NCI-H226 (cell line): ENCODE measurements around the gene LSS.
"Not testable (repeated sequence)": the region's sequence is repeated elsewhere in the genome, so short reads cannot be mapped to it uniquely, and the experiment has no call there.

Experiments
- DNase-seq: peaks from one replicate; pipeline ENCODE4 v3.0.0-alpha.2; 2015

Gene LSS

DNA sequence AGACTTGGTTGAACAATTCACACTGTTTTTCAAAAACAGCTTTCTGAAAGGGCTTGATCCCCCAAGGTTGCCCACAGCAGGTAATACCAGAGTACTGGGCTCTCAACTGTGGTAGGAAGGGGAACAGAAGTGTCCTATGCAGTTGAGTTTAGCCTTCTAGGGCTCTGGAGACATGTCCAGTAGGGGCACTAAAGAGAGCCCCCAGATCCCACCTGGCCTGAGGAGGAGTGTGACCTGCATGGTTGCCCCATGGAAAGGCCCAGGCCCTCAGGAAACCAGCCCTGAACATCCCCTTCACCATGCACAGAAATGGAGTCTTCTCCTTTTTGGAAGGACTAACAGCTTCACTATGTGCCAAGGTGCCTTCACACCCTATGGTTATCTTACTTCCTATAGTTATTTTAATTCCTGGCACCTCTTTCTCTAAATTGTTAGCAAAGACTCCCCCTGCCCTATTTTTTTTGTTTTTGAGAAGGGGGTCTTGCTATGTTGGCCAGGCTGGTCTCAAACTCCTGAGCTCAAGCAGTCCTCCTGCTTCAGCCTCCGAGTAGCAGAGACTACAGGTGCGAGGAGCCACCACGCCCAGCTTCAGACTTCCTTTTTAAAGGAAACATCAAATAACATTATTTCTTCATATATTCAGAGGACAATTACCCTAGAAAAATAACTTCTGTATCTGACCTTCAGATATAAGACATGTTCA lies 16.8 kb upstream of the LSS start:
- no peak for DNase-seq

DNA sequence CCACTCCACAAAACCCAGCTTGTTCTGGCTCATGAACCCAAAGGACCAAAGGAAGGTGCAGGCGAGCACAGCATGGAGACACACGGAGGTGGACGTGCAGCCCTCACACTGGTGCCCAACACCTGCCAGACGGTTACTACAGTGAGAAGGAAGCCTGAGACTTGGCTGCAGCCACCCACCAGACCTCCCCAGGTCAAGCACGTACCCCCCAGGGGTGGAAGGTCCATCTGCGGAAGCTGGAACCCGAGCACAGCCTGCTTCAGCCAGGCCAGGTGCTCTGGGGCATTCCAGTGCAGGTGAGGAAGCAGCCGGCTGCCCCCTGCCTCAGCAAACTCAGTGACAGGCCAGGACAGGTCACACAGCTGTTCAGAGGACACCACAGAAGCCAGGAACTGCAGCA lies 16.0 kb upstream of the LSS start:
- no peak for DNase-seq

DNA sequence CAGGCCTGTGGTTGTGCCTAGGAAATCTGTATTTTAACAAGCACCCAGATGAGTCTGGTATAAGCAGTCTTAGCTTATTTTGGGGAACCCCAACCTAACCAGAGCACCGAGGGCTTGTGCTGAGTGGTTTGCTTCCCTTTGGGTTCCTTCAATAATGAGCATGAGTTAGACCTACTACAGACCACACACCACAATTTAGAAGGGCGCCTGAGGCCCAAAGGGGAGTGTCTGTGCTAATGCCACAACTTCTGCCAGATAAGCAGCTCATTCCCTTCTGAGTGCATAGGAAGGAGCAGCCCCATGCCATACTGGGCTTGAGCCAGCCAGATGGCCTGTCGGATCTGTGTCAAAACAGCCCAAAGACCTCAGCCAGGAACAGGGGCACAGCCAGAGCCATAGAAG lies 15.4 kb upstream of the LSS start:
- DNase-seq, result no peak

DNA sequence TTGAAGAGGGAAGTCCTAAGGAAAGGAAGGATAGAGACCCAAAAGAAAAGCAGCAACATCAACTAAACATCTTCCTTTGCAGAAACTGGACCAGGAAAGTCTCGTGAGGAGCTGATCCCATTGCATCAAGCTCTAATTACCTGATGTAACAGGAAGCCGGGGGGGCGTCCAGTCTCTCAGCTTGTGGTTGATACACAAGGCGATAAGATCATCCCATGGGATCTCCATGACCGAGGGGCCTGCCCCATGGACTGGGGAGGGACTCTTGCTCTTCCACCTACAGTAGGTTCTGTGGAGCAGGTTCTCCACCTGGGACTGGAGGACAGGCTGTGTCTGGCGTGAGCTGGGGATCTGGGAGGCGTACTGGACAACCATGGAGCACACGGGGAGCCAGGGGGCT lies 14.8 kb upstream of the LSS start:
- DNase-seq, result no peak

DNA sequence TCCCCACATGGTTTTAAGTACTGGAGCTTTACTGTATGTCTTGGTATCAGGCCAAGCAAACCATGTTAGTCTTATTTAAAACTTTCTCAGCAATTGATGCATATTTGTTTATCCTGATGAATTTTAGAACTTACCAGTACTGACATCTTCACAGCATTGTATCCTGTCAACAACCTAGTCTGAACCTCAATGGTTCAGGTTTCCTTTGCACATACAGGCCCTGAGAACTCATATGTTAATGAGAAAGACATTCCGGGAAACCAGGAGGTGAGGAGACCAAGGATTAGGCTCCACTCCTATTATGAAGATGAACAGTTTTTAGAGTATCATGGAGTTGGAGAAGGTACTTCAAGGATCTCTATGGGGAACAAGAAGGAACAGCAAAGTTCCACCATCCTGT lies 13.0 kb upstream of the LSS start:
- DNase-seq, result not testable (repeated sequence)

- DNase-seq, result no peak
Observed at GRCh38 chr21:46239817-46240325, 11.3 kb upstream of the LSS start.

GRCh38 chr21:46237474-46237873 lies 8.9 kb upstream of the LSS start:
- DNase-seq, result no peak

DNA sequence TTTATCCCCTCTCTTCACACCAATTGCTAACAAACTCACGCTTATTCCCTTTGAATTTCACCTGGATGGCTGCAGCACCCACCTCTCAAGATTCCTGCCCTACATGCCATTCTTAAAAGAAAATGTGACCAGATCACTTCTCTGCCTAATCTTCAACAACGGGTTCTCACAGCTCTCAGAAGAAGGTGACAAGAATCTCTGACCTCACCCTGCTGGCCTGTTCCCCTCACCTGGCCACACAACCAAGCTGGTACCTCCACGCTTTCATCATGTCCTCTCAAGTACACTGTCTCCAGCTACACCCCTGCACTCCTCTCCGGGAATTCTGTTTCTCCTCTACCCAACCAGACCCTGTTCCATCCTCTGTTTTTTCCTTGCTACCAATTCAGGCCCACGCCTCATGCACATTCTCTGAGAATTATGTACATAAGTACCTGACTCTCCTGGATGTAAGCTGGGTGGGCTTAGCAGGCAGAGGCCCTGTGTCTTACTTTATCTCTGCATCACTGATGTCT lies 5.9 kb upstream of the LSS start:
- no peak for DNase-seq

DNA sequence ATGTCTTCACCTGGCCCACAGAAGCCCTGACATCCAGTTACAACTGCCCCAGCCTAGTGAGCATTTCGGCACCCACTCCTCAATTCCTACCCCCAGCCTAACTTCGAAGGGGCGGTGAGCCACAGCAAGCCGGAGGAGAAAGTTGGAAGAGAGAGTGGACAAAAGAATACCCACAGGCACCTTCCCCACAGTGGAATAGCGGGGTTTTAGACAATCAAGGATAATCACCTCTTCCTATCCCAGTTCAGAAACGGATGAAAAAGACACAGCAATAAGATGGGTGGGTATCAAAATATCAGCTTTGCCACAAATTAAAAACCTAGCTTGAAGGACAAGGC lies 1.3 kb upstream of the LSS start:
- DNase-seq, result no peak

GRCh38 chr21:46229133-46229922 lies 754 bp upstream of the LSS start:
- no peak for DNase-seq

- no peak for DNase-seq
Observed at GRCh38 chr21:46227811-46228344, 696 bp downstream of the LSS start.

DNA sequence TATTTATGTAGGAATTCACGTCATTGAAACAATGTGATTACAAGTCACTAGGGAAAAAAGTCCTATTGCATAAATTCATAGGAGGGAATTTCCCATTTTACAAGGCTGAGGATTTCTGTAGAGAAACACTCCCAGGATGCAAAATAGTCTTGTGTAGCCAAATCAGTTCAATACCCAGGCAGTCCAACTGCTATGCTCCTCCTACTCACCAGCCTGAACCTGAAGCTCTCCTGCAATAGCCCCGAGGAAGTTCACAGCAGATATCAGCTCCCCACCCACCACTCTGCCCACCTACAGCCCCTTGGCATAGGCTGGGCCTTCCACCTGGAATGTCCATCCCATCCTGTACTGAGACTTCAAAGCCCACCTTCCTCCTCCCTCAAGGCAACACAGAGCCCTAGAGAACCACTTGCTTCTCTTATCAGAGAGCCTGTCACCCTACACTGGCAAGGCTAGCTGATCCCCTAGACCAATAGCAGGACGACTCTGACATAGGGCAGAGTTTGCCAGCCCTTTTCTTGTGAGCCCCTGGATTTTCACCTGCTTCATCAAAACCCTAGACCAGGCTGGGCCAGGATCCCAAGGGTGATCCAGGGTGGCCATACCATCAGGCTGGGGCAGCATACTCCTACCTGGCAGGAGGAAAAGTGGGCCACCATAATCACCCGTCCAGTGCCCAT lies 1.5 kb downstream of the LSS start:
- DNase-seq, result peak; percentile 54

- no peak for DNase-seq
Observed at GRCh38 chr21:46226146-46226545, 2.4 kb downstream of the LSS start.

- DNase-seq, result not testable (repeated sequence)
Observed at GRCh38 chr21:46223661-46224060, 4.9 kb downstream of the LSS start.

DNA sequence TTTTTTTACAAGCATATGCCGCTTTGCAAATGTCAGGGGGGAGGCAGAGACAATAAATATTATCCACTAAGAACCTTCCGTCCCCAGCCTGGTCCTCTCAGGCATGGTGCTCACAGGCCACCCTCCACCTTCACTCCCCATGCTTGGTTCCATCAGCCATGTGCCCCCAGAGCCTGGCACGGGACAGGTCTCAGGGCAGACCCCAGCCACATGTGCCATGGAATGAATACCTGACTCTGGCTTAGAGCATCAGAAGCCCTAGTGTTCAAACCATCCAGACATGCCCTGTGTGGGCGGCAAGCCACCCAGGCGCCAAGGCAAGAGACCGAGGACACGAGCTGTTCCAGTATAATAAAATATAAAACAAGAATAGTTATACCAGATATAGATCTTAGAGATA lies 5.4 kb downstream of the LSS start:
- no peak for DNase-seq

DNA sequence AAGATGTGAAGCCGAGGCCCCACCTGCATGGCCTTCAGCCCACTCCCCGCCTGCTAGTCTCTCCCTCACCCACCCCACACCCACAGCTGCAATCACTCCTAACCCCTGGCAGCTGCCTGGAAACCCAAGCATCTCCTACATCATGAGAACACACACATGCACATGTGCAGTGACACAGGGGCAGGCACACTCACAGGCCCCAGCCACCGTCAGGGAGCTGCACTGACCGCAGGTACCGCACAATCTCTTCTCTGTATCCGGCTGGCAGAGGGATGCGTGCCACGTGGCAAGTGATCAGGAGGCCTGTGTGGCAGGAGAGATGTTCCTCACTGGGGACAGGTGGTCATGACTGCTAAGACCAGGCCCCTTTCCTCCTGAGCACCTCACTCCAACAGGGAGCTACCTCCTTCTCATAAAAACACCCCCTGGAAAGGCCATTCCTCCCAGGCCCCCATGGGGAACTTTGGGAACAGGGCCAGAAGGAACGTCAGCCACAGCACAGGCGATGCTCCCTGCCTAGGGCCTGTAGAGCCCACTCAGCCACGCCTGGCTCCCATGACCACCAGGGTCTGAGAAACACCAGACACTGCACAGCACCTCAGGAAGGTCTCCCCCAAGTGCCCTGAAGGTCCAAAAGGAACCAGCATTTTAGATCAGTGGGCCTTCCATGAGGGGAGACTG lies 6.0 kb downstream of the LSS start:
- no peak for DNase-seq

DNA sequence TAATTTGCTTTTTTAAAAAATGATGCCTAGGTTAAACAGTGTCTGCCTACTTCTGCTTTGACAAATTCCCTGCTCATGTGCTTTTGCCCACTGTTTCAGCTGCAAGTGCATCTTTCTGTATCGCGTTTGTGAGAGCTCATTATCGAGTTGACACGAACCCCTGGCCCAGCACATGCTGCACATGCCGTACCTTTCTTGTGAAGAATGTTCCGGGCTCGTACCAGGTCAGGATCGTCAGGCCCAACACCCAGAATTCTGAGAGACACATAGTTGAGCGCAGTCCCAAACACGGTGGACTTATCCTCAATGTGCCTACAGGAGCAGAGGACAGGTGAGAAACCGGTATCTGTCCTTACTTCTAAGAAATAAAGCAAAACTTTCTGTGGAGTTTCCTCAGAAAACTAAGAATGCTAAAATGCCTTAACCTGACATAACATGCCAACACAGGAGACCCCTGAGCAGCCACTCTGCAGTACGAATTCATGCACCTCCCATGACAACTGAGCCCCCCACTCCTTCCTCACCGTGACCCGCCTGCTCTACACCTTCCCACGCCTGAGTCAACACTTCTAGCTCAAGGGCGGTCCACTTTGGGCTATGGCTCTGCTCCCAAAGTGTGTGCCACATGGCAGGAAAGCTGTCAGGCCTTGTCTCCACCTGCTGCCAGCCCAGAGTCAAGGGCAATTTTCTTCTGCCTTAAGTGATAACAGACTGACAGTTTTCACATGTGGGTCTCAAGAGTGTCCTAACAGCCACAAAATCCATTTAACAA lies 6.7 kb downstream of the LSS start:
- no peak for DNase-seq

- no peak for DNase-seq
Observed at GRCh38 chr21:46220847-46221246, 7.7 kb downstream of the LSS start.

DNA sequence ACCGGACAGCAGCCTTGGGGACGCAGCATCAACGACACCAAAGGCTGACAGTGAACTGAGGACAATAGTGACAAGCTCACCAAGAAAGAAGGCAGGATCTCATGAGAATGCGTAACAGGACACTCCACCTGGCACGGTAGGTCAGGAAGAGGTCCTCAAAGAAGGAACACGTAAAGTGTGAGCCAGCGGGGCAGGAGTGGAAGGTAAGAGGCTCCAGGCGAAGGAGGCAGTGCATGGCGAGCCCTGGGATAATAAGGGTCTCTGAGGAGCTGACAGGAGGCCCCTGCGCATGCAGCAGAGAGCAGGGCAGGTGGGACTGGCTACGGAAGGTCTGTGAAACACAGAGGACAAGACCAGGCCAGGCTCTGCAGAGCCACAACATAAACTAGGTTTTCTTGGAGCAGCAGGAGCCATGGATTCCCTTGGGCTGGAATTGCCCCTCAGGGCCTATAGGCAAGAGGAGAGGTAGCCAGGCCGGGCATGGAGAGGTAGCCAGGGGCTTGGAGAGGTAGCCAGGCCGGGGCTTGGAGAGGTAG lies 8.2 kb downstream of the LSS start:
- DNase-seq, result no peak

DNA sequence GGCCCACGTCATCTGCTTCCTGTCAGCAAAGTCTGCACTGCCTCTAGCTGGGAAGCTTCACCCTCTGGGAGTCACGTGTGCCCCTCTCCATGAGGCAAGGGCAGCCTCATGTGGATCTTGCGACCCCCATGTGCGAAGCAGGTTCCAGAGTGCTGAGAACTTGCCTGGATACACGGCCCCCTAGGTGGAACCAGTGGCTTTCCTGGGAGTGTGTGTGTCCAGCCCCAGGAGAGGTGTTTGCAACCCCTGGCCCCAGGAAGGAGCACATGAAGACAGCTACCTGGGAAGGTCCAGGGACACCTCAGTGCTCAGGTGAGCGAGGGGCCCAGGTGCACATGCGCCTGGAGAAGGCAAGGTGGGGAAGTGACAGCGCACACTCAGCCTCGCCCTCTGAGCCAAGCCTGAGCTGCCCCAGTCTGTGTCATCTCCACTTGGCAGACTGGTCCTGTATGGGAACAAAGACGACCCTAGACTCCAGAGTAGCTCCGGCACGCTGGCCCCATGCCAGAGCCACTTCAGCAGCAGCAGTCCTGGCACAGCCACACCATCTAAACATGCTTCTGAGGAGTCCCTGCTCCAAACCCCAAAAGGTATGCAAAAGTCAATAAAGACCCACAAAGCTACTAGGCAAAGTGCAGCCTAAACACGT lies 8.9 kb downstream of the LSS start:
- DNase-seq, result no peak

DNA sequence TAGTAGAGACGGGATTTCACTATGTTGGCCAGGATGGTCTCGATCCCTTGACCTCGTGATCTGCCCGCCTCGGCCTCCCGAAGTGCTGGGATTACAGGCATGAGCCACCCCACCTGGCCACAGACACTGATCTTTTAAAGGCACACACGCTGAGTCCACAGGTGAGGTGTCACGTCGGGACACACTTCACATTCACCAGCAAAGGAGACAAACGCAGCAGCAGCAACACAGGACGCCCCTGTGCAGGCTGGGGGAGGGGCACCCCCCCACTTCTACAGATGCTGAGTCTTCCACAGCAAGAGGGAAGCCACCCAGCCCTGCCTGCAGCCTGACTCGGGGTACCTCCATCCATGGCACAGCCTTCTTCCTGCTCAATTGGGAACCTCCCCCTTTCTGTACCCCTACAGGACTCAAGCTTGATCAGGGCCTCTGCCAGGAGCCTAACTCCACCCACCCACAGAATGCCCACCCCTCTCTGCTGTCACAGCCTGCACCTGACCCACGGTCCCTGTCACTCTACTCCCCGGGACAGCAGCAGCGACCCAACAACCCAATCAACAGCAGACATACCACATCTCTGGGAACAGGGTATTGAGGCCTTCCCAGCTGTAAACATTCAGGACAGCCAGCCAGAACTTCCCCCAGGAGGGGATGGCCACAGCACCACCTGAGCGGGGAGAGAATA lies 9.5 kb downstream of the LSS start:
- DNase-seq, result no peak
